Activated effector memory CD4-positive, alpha-beta T cell treated with anti-CD3 and anti-CD28 coated beads, Interleukin-2, amount 50 U/mL, for 16 hours (primary cell): ENCODE results near the gene HOTAIR.

Experiments used
- DNase-seq: peaks from one replicate; pipeline ENCODE4 v3.0.0-alpha.2; 2020

The HOTAIR gene

GRCh38 chr12:53998110-53998899 is 23.6 kb upstream of the HOTAIR start:
- no peak for DNase-seq

- no peak for DNase-seq
These were observed 22.7 kb upstream of the HOTAIR start for GRCh38 chr12:53997204-53998109.

- DNase-seq, result no peak
These were observed 21.8 kb upstream of the HOTAIR start for GRCh38 chr12:53996240-53997203.

- peak; percentile 73 for DNase-seq
These were observed 20.9 kb upstream of the HOTAIR start for GRCh38 chr12:53995378-53996239.

- DNase-seq, result no peak
These were observed 20.2 kb upstream of the HOTAIR start for GRCh38 chr12:53995002-53995377.

GRCh38 chr12:53994264-53995001 is 19.7 kb upstream of the HOTAIR start:
- no peak for DNase-seq

- no peak for DNase-seq
These were observed 19.2 kb upstream of the HOTAIR start for GRCh38 chr12:53994009-53994263.

- DNase-seq, result no peak
These were observed 18.6 kb upstream of the HOTAIR start for GRCh38 chr12:53993162-53994008.

GRCh38 chr12:53992377-53992889 is 17.7 kb upstream of the HOTAIR start:
- DNase-seq, result no peak

- no peak for DNase-seq
These were observed 16.3 kb upstream of the HOTAIR start for GRCh38 chr12:53991077-53991460.

GRCh38 chr12:53990311-53991076 is 15.7 kb upstream of the HOTAIR start:
- no peak for DNase-seq

- DNase-seq, result no peak
These were observed 14.7 kb upstream of the HOTAIR start for GRCh38 chr12:53989227-53990113.

- no peak for DNase-seq
These were observed 13.9 kb upstream of the HOTAIR start for GRCh38 chr12:53988541-53989226.

GRCh38 chr12:53987787-53988230 is 13.1 kb upstream of the HOTAIR start:
- no peak for DNase-seq

GRCh38 chr12:53986686-53987483 is 12.1 kb upstream of the HOTAIR start:
- no peak for DNase-seq

- DNase-seq, result no peak
These were observed 11.4 kb upstream of the HOTAIR start for GRCh38 chr12:53985994-53986685.
